ENCODE measurements around the gene CMPK1.

Gene CMPK1

GRCh38 chr1:47385020-47385419, 51.4 kb downstream of the CMPK1 start:
- Mint-ChIP-seq H3K27ac (no peak overlapping the region), H3K36me3 (ENCODE audit: low read depth) (peaks cover 18% of the 10 kb centered on the region), H3K27me3 (ENCODE audit: low read depth) (peaks cover 7% of the 10 kb centered on the region), H3K4me3 (no peak overlapping the region), H3K4me1 (peaks cover 15% of the 10 kb centered on the region), H3K9me3 (no peaks in the 10 kb centered on the region)
- TF ChIP-seq, protein P1, sequence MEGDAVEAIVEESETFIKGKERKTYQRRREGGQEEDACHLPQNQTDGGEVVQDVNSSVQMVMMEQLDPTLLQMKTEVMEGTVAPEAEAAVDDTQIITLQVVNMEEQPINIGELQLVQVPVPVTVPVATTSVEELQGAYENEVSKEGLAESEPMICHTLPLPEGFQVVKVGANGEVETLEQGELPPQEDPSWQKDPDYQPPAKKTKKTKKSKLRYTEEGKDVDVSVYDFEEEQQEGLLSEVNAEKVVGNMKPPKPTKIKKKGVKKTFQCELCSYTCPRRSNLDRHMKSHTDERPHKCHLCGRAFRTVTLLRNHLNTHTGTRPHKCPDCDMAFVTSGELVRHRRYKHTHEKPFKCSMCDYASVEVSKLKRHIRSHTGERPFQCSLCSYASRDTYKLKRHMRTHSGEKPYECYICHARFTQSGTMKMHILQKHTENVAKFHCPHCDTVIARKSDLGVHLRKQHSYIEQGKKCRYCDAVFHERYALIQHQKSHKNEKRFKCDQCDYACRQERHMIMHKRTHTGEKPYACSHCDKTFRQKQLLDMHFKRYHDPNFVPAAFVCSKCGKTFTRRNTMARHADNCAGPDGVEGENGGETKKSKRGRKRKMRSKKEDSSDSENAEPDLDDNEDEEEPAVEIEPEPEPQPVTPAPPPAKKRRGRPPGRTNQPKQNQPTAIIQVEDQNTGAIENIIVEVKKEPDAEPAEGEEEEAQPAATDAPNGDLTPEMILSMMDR (IDR thresholded peaks at IDR 0.05; ENCODE audit: unreplicated experiment in 3 of 3), result no peak

DNA sequence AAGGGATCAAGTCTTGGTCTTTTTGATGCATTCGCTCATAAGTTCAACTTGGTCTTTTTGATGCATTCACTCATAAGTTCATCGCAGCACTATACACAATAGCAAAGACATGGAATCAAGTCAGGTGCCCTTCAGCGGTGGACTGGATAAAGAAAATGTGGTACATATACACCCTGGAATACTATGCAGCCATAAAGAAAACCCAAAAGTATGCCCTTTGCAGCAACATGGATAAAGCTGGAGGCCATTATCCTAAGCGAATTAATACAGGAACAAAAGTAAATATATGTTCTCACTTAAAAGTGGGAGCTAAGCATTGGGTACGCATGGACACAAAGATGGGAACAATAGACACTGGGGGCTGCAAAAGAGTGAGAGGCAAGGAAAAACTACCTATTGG, 52.7 kb downstream of the CMPK1 start:
- Mint-ChIP-seq H3K36me3 (ENCODE audit: low read depth) (peaks cover 13% of the 10 kb centered on the region), H3K4me3 (no peak overlapping the region), H3K4me1 (peaks cover 15% of the 10 kb centered on the region), H3K27me3 (ENCODE audit: low read depth) (peaks cover 17% of the 10 kb centered on the region), H3K27ac (no peak overlapping the region), H3K9me3 (no peaks in the 10 kb centered on the region)
- TF ChIP-seq, protein P1 (IDR thresholded peaks at IDR 0.05; ENCODE audit: unreplicated experiment in 3 of 3), result no peak

- TF ChIP-seq, protein P1 (IDR thresholded peaks at IDR 0.05; ENCODE audit: unreplicated experiment in 3 of 3), result no peak
- Mint-ChIP-seq H3K27ac (peak overlapping the region in 2 of 3 experiments; percentile 16 to 53), H3K4me3 (peak overlapping the region in 1 of 3 experiments; percentile 13), H3K36me3 (ENCODE audit: low read depth) (peaks cover 7% of the 10 kb centered on the region), H3K4me1 (peaks cover 19% of the 10 kb centered on the region), H3K27me3 (ENCODE audit: low read depth) (peaks cover 35% of the 10 kb centered on the region), H3K9me3 (no peaks in the 10 kb centered on the region)
Observed at GRCh38 chr1:47388030-47388890, 54.7 kb downstream of the CMPK1 start.

DNA sequence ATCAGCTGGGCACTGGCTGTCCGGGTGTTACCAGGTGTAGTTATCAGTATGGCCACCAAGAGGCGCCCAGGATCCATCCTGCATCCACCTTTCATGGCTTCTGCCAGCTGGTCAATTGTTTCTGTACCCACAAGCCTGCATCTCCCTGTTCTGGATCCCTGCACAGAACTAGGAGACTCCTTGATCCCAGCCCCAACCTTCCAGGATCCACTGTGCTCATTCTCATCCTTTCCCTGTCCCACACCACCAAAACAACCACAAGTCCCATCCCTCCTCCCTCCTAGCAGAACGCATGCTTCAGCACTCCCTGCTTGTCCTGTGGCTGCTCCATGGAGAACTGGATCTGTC, 55.3 kb downstream of the CMPK1 start:
- TF ChIP-seq, protein P1 (IDR thresholded peaks at IDR 0.05; ENCODE audit: unreplicated experiment in 3 of 3), result peak; percentile 78 to 87 (median 80)
- no peaks in the 10 kb centered on the region for H3K9me3 Mint-ChIP-seq

DNA sequence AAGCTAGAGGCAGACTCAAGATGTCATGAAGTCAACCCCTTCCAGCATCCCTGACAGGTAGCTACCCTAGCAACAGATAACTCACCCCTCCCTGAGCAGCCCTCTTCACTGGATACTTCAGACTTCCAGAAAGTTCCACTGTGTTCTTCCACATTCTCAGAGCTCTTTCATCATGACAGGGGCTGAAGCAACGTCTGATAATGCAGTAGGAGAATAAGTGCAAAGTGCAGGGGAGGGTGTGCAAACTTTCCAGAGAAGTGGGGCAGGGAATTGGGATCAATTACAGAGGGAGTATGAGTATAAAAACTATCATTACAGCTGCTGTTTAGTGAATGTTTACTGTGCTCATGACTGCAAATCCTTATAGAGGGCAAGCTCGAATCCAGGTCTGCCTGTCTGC, 56.1 kb downstream of the CMPK1 start:
- Mint-ChIP-seq H3K9me3 (no peaks in the 10 kb centered on the region), H3K36me3 (ENCODE audit: low read depth) (no peaks in the 10 kb centered on the region), H3K27me3 (ENCODE audit: low read depth) (peaks cover 35% of the 10 kb centered on the region), H3K4me3 (no peak overlapping the region), H3K27ac (peak overlapping the region in 1 of 3 experiments; percentile 3), H3K4me1 (peaks cover 19% of the 10 kb centered on the region)
- TF ChIP-seq, protein P1 (IDR thresholded peaks at IDR 0.05; ENCODE audit: unreplicated experiment in 3 of 3), result no peak

More for the DNA sequence above, 55.3 kb downstream of the CMPK1 start:
- no peak overlapping the region for H3K27ac Mint-ChIP-seq
- H3K27me3 Mint-ChIP-seq (ENCODE audit: low read depth), result peaks cover 35% of the 10 kb centered on the region
- peaks cover 6% of the 10 kb centered on the region for H3K36me3 Mint-ChIP-seq (ENCODE audit: low read depth)
- peaks cover 19% of the 10 kb centered on the region for H3K4me1 Mint-ChIP-seq
- H3K4me3 Mint-ChIP-seq, result no peak overlapping the region

DNA sequence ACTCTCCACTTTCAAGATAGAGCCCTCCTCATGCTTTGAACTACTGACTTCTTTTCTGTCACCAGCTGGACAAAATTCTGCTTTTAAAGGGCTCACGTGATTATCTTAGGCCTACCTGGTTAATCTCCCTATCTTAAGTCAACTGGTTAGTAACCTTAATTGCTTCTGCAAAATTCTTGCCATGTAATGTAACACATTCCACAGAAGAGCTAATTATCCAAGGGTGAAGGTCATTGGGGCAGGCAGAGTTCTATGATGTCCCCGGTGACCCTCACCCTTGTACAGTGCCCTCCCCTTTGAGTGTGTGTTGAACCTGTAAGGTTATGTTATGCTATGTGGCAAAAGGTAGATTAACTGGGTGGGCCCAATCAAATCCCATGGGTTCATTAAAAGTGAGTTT, 57.3 kb downstream of the CMPK1 start:
- H3K4me3 Mint-ChIP-seq, result no peak overlapping the region
- TF ChIP-seq, protein P1 (IDR thresholded peaks at IDR 0.05; ENCODE audit: unreplicated experiment in 3 of 3), result no peak
- H3K27me3 Mint-ChIP-seq (ENCODE audit: low read depth), result peaks cover 42% of the 10 kb centered on the region
- no peak overlapping the region for H3K27ac Mint-ChIP-seq
- H3K4me1 Mint-ChIP-seq, result peaks cover 19% of the 10 kb centered on the region
- H3K9me3 Mint-ChIP-seq, result no peaks in the 10 kb centered on the region
- H3K36me3 Mint-ChIP-seq (ENCODE audit: low read depth), result no peaks in the 10 kb centered on the region
